IPS-NIHi11 (cell line): ENCODE measurements around the gene SH2D3C.
A peak's percentile ranks its signal among the peaks of the same experiment; 100 is the strongest.

Experiments used
- DNase-seq: peaks from one replicate; pipeline ENCODE4 v3.0.0; 2012; ENCODE audit warnings: mixed read lengths, low spot score

The SH2D3C gene

GRCh38 chr9:127741831-127742434 is 36.5 kb downstream of the SH2D3C start:
- peak; percentile 91 for DNase-seq

- no peak for DNase-seq
These were observed 38.7 kb downstream of the SH2D3C start for GRCh38 chr9:127739614-127740330.

GRCh38 chr9:127738666-127739065 is 39.8 kb downstream of the SH2D3C start:
- no peak for DNase-seq

GRCh38 chr9:127735530-127736185 is 42.8 kb downstream of the SH2D3C start:
- DNase-seq, result no peak

GRCh38 chr9:127734747-127735529 is 43.5 kb downstream of the SH2D3C start, which contains the start of gene TOR2A:
Gene TOR2A, minus strand, starts transcription at chr9:127735294. Its CDS starts 24 bp downstream, at chr9:127735270.
- DNase-seq, result peak; percentile 94

- DNase-seq, result no peak
These were observed 44.2 kb downstream of the SH2D3C start for GRCh38 chr9:127734247-127734746.

GRCh38 chr9:127733614-127734013 is 44.9 kb downstream of the SH2D3C start:
- DNase-seq, result no peak

- DNase-seq, result no peak
These were observed 46.0 kb downstream of the SH2D3C start for GRCh38 chr9:127732444-127732843.

- no peak for DNase-seq
These were observed 46.5 kb downstream of the SH2D3C start for GRCh38 chr9:127731938-127732337.

GRCh38 chr9:127730799-127731410 is 47.6 kb downstream of the SH2D3C start:
- no peak for DNase-seq

GRCh38 chr9:127730262-127730661 is 48.2 kb downstream of the SH2D3C start:
- DNase-seq, result no peak

- no peak for DNase-seq
These were observed 48.8 kb downstream of the SH2D3C start for GRCh38 chr9:127729522-127730256.

GRCh38 chr9:127728808-127729207 is 49.7 kb downstream of the SH2D3C start:
- DNase-seq, result no peak

GRCh38 chr9:127726871-127727270 is 51.6 kb downstream of the SH2D3C start:
- no peak for DNase-seq

- DNase-seq, result peak; percentile 18
These were observed 54.5 kb downstream of the SH2D3C start for GRCh38 chr9:127724012-127724411.

GRCh38 chr9:127723444-127723843 is 55.0 kb downstream of the SH2D3C start:
- DNase-seq, result no peak

GRCh38 chr9:127723013-127723412 is 55.5 kb downstream of the SH2D3C start:
- no peak for DNase-seq

GRCh38 chr9:127722055-127722745 is 56.3 kb downstream of the SH2D3C start:
- no peak for DNase-seq

GRCh38 chr9:127721391-127721821 is 57.1 kb downstream of the SH2D3C start:
- DNase-seq, result peak; percentile 43

- no peak for DNase-seq
These were observed 57.6 kb downstream of the SH2D3C start for GRCh38 chr9:127720865-127721227.
